ENCODE measurements around the gene BMPER. TPM values are rescaled to one million over a fixed set of nuclear protein-coding genes. Genes with fewer than 3 reads are reported as not detected.

BMPER gene
- total and polyA plus RNA-seq, 3 experiments from 2014 or later, result not detected

DNA sequence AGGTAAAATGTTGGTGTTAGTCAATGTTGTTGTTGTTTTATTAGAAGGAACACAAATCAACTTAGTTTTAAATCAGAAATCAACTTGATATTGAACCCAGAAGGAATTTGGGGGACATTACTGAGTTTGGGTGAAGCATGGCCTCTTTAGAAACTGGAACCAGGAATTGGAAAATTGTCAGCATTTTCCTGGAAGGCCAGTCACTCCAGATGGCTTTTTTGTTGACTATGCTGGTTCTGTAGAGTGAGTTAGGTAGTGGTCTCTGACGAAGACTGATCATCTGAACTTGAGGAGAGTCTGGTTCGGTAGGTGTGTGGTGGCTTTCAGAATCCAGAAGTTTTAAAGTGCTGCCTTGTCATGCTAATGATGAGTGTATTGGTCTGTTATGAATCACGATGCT is 111.5 kb downstream of the BMPER start:
- H3K27me3 Mint-ChIP-seq, result peaks cover 1 to 13% of the 10 kb centered on the region in 2 donors
- peaks cover 0 to 11% (median 0%) of the 10 kb centered on the region in 5 donors for H3K9me3 Mint-ChIP-seq
- no peak overlapping the region for H3K4me3 Mint-ChIP-seq
- Histone ChIP-seq H3K4me3 (ENCODE audit: low read length) (no peak overlapping the region), H3K27ac (ENCODE audit: low read depth, low read length) (no peak overlapping the region), H3K9me3 (ENCODE audit: low read length) (no peaks in the 10 kb centered on the region), H3K27me3 (ENCODE audit: insufficient read depth, low read length, poor library complexity, severe bottlenecking) (no peaks in the 10 kb centered on the region), H3K4me1 (ENCODE audit: insufficient read depth, low read length) (no peaks in the 10 kb centered on the region), H3K36me3 (ENCODE audit: insufficient read depth, low read length) (no peaks in the 10 kb centered on the region)
- no peaks in the 10 kb centered on the region for H3K4me1 Mint-ChIP-seq
- CTCF ChIA-PET, result no interaction called here
- DNase-seq, result no peak
- no peaks in the 10 kb centered on the region for H3K36me3 Mint-ChIP-seq
- H3K27ac Mint-ChIP-seq, result no peak overlapping the region
- POLR2A ChIA-PET, result no interaction called here

DNA sequence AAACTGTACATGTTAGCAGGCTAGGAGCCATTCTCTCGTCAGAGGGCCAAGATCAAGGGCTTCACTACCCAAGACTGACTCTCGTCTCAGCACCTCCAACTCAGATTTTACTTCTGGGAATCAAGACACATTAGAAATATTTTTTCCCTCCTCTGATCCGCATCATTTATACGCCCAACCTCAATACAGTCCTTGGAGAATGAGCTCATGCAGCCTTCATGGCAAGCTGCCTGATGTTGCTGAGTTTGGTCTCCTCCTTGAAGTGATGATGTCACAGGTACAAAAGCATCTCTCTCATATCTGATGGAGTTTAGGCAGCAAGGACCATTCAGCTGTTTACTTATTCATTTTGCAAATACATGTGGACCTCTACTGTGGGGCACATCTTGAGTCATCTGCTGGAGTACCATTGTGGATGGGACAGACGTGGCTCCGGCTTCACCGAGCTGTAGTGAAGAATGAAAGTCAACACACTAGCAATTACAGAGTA is 114.0 kb downstream of the BMPER start:
- Mint-ChIP-seq H3K4me1 (no peaks in the 10 kb centered on the region), H3K4me3 (no peak overlapping the region), H3K36me3 (no peaks in the 10 kb centered on the region), H3K9me3 (peaks cover 0 to 11% (median 0%) of the 10 kb centered on the region in 5 donors), H3K27ac (no peak overlapping the region), H3K27me3 (peaks cover 3 to 13% of the 10 kb centered on the region in 2 donors)
- no peaks in the 10 kb centered on the region for H3K27me3 ChIP-seq (ENCODE audit: insufficient read depth, low read length, poor library complexity, severe bottlenecking)
- ChIA-PET CTCF (no interaction called here), POLR2A (no interaction called here)
- H3K4me1 ChIP-seq (ENCODE audit: insufficient read depth, low read length), result no peaks in the 10 kb centered on the region
- no peaks in the 10 kb centered on the region for H3K36me3 ChIP-seq (ENCODE audit: insufficient read depth, low read length)
- H3K4me3 ChIP-seq (ENCODE audit: low read length), result no peak overlapping the region
- no peak for DNase-seq
- H3K9me3 ChIP-seq (ENCODE audit: low read length), result no peaks in the 10 kb centered on the region
- H3K27ac ChIP-seq (ENCODE audit: low read depth, low read length), result no peak overlapping the region

- H3K4me1 ChIP-seq (ENCODE audit: insufficient read depth, low read length), result no peaks in the 10 kb centered on the region
- H3K27me3 ChIP-seq (ENCODE audit: insufficient read depth, low read length, poor library complexity, severe bottlenecking), result no peaks in the 10 kb centered on the region
- no peak overlapping the region for H3K27ac ChIP-seq (ENCODE audit: low read depth, low read length)
- no peak overlapping the region for H3K27ac Mint-ChIP-seq
- H3K27me3 Mint-ChIP-seq, result peaks cover 4 to 6% of the 10 kb centered on the region in 2 donors
- H3K36me3 Mint-ChIP-seq, result no peaks in the 10 kb centered on the region
- H3K4me1 Mint-ChIP-seq, result no peaks in the 10 kb centered on the region
- H3K9me3 ChIP-seq (ENCODE audit: low read length), result no peaks in the 10 kb centered on the region
- peaks cover 0 to 11% (median 0%) of the 10 kb centered on the region in 5 donors for H3K9me3 Mint-ChIP-seq
- CTCF ChIA-PET, result no interaction called here
- H3K4me3 ChIP-seq (ENCODE audit: low read length), result no peak overlapping the region
- no peak for DNase-seq
- no peak overlapping the region for H3K4me3 Mint-ChIP-seq
- POLR2A ChIA-PET, result no interaction called here
- H3K36me3 ChIP-seq (ENCODE audit: insufficient read depth, low read length), result no peaks in the 10 kb centered on the region
These were observed 117.3 kb downstream of the BMPER start for GRCh38 chr7:34022626-34023025.

DNA sequence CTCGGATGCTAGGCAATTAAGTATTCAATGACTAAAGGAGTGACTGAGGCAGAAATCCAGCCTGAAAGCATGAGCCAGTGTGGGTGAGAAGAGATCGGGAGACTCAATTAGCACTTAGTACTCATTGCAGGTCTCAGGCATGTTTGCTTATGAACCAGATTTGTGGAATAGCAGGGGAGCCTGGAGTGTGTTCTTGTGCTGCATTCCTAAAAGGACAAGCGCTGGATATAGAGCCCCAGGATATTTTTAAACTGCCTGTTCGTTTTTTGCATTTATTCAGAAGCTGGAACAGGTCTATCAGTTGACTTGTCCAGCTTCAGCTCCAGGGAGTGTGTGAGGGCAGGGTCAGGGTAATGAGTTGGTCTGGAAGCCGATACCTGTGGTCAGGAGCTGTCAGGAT is 120.3 kb downstream of the BMPER start:
- ChIA-PET CTCF (no interaction called here), POLR2A (no interaction called here)
- H3K27me3 Mint-ChIP-seq, result peaks cover 0 to 4% of the 10 kb centered on the region in 2 donors
- no peak overlapping the region for H3K27ac Mint-ChIP-seq
- DNase-seq, result no peak
- no peak overlapping the region for H3K4me3 Mint-ChIP-seq
- Histone ChIP-seq H3K4me3 (ENCODE audit: low read length) (no peak overlapping the region), H3K4me1 (ENCODE audit: insufficient read depth, low read length) (no peaks in the 10 kb centered on the region), H3K27me3 (ENCODE audit: insufficient read depth, low read length, poor library complexity, severe bottlenecking) (no peaks in the 10 kb centered on the region), H3K36me3 (ENCODE audit: insufficient read depth, low read length) (no peaks in the 10 kb centered on the region), H3K27ac (ENCODE audit: low read depth, low read length) (no peak overlapping the region), H3K9me3 (ENCODE audit: low read length) (no peaks in the 10 kb centered on the region)
- peaks cover 0 to 3% (median 1%) of the 10 kb centered on the region in 5 donors for H3K9me3 Mint-ChIP-seq
- no peaks in the 10 kb centered on the region for H3K4me1 Mint-ChIP-seq
- H3K36me3 Mint-ChIP-seq, result no peaks in the 10 kb centered on the region

- Mint-ChIP-seq H3K27ac (no peak overlapping the region), H3K9me3 (peaks cover 0 to 3% (median 1%) of the 10 kb centered on the region in 5 donors), H3K4me3 (no peak overlapping the region), H3K4me1 (no peaks in the 10 kb centered on the region), H3K27me3 (peaks cover 0 to 4% of the 10 kb centered on the region in 2 donors), H3K36me3 (no peaks in the 10 kb centered on the region)
- H3K27ac ChIP-seq (ENCODE audit: low read depth, low read length), result no peak overlapping the region
- H3K4me3 ChIP-seq (ENCODE audit: low read length), result no peak overlapping the region
- POLR2A ChIA-PET, result no interaction called here
- H3K36me3 ChIP-seq (ENCODE audit: insufficient read depth, low read length), result no peaks in the 10 kb centered on the region
- H3K27me3 ChIP-seq (ENCODE audit: insufficient read depth, low read length, poor library complexity, severe bottlenecking), result no peaks in the 10 kb centered on the region
- H3K4me1 ChIP-seq (ENCODE audit: insufficient read depth, low read length), result no peaks in the 10 kb centered on the region
- CTCF ChIA-PET, result no interaction called here
- H3K9me3 ChIP-seq (ENCODE audit: low read length), result no peaks in the 10 kb centered on the region
- DNase-seq, result no peak
These were observed 121.3 kb downstream of the BMPER start for GRCh38 chr7:34026481-34027190.

DNA sequence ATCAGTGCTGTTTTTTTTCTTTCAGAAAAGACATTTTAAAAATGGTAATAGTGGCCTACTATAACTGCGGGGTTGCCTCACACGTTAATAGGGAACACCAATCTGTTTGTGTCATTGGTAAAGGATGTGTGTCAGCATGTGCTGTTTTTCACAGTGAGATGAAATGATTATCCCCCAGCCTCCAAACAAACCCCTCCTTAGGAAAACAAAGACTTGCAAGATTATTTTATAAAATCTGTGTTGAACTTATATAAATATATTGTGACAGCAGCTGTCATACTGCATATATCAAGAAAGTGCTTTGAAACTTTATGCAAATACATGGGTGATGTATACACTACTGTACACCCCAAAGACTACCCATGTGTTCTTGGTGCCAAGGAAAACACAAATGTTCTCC is 125.8 kb downstream of the BMPER start:
- CTCF ChIA-PET, result no interaction called here
- Mint-ChIP-seq H3K27me3 (peaks cover under 1 to 4% of the 10 kb centered on the region in 2 donors), H3K4me1 (no peaks in the 10 kb centered on the region), H3K36me3 (no peaks in the 10 kb centered on the region), H3K27ac (no peak overlapping the region), H3K9me3 (peaks cover 0 to 4% (median 2%) of the 10 kb centered on the region in 5 donors), H3K4me3 (no peak overlapping the region)
- Histone ChIP-seq H3K9me3 (ENCODE audit: low read length) (no peaks in the 10 kb centered on the region), H3K27ac (ENCODE audit: low read depth, low read length) (no peak overlapping the region), H3K36me3 (ENCODE audit: insufficient read depth, low read length) (no peaks in the 10 kb centered on the region), H3K27me3 (ENCODE audit: insufficient read depth, low read length, poor library complexity, severe bottlenecking) (no peaks in the 10 kb centered on the region), H3K4me3 (ENCODE audit: low read length) (no peak overlapping the region), H3K4me1 (ENCODE audit: insufficient read depth, low read length) (no peaks in the 10 kb centered on the region)
- POLR2A ChIA-PET, result no interaction called here
- DNase-seq, result no peak

DNA sequence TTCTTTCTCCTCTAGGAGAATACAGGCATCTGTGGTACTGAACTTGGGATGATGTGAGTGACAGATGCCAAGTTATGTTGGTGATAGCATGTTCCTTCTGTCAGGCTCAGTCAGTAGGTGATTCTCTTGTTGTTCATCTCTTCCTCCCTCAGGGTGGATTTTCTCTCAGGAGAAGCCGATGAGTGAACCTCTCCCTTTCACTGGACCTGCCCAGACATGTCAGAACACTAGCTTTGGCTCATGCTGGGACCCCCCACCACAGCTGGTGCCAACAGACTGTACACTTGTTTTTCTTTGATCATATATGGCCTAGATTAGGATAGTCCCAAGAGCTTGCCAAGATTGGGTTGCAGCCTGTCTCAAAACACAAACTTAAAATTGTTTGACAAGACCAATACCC is 129.4 kb downstream of the BMPER start:
- DNase-seq, result no peak
- no peaks in the 10 kb centered on the region for H3K36me3 Mint-ChIP-seq
- H3K27ac Mint-ChIP-seq, result no peak overlapping the region
- Histone ChIP-seq H3K27ac (ENCODE audit: low read depth, low read length) (no peak overlapping the region), H3K27me3 (ENCODE audit: insufficient read depth, low read length, poor library complexity, severe bottlenecking) (no peaks in the 10 kb centered on the region), H3K4me1 (ENCODE audit: insufficient read depth, low read length) (no peaks in the 10 kb centered on the region), H3K9me3 (ENCODE audit: low read length) (no peaks in the 10 kb centered on the region), H3K4me3 (ENCODE audit: low read length) (no peak overlapping the region), H3K36me3 (ENCODE audit: insufficient read depth, low read length) (no peaks in the 10 kb centered on the region)
- peaks cover 0 to 8% (median 0%) of the 10 kb centered on the region in 5 donors for H3K9me3 Mint-ChIP-seq
- peaks cover 4% of the 10 kb centered on the region in 2 donors for H3K27me3 Mint-ChIP-seq
- no peak overlapping the region for H3K4me3 Mint-ChIP-seq
- no peaks in the 10 kb centered on the region for H3K4me1 Mint-ChIP-seq
- CTCF ChIA-PET, result no interaction called here
- POLR2A ChIA-PET, result no interaction called here

- Histone ChIP-seq H3K27me3 (ENCODE audit: insufficient read depth, low read length, poor library complexity, severe bottlenecking) (no peaks in the 10 kb centered on the region), H3K9me3 (ENCODE audit: low read length) (no peaks in the 10 kb centered on the region), H3K27ac (ENCODE audit: low read depth, low read length) (no peak overlapping the region), H3K4me3 (ENCODE audit: low read length) (no peak overlapping the region), H3K36me3 (ENCODE audit: insufficient read depth, low read length) (no peaks in the 10 kb centered on the region), H3K4me1 (ENCODE audit: insufficient read depth, low read length) (no peaks in the 10 kb centered on the region)
- Mint-ChIP-seq H3K27ac (no peak overlapping the region), H3K9me3 (peaks cover 0 to 10% (median 0%) of the 10 kb centered on the region in 5 donors), H3K4me1 (no peaks in the 10 kb centered on the region), H3K27me3 (peaks cover 4% of the 10 kb centered on the region in 2 donors), H3K36me3 (no peaks in the 10 kb centered on the region), H3K4me3 (no peak overlapping the region)
- POLR2A ChIA-PET, result no interaction called here
- DNase-seq, result no peak
- CTCF ChIA-PET, result no interaction called here
These were observed 130.9 kb downstream of the BMPER start for GRCh38 chr7:34036051-34036920.
